PC-9 (cell line): Measurements from ENCODE around the gene TBC1D8B. TPM values are rescaled to one million over a fixed set of nuclear protein-coding genes. Genes with fewer than 3 reads are reported as not detected.
"Not testable (repeated sequence)": the region's sequence is repeated elsewhere in the genome, so short reads cannot be mapped to it uniquely, and the experiment has no call there.

Experiments used
- Bru-seq: library from RNA; stranded (reverse); fragments of 400-500 nt; gene quantifications from one replicate; lab custom pipeline; 2021; lab: Mats Ljungman, UMichigan
- BruChase-seq, 2 experiments: library from RNA; stranded (reverse); fragments of 400-500 nt; gene quantifications; one replicate each; lab custom pipeline; 2021; lab: Mats Ljungman, UMichigan
- BruUV-seq: library from RNA; stranded (reverse); fragments of 400-500 nt; replicated peaks from 2 replicates; lab custom pipeline; 2021; lab: Mats Ljungman, UMichigan
- CTCF ChIA-PET: fragments of 300-600 bp; sonication (Branson Sonifier 250); formaldehyde crosslinking; loops from one replicate; lab custom pipeline; 2022; ENCODE audit warnings: antibody characterized with exemption; lab: Charles Lee
- POLR2A ChIA-PET: fragments of 300-600 bp; sonication (Branson Sonifier 250); formaldehyde crosslinking; loops from one replicate; lab custom pipeline; 2022; ENCODE audit warnings: antibody characterized with exemption; ENCODE audit not compliant: unreplicated experiment; lab: Charles Lee
- DNase-seq, 2 experiments: peaks; one replicate each; pipeline versions ENCODE4 v3.0.0 to v3.0.0-alpha.2; 2015 to 2022; ENCODE audit warnings: mixed read lengths in 1 of 2
- H2AFZ ChIP-seq: fragments of 200-600 bp; sonication (generic); 2 replicates; pipeline ENCODE4 v1.8.1; 2017; ENCODE audit warnings: antibody characterized with exemption
- H3F3A ChIP-seq: fragments of 200-600 bp; sonication (generic); 2 replicates; pipeline ENCODE4 v1.8.1; 2017; ENCODE audit warnings: antibody characterized with exemption, mild to moderate bottlenecking, low read depth; ENCODE audit not compliant: insufficient read depth
- H3K27ac ChIP-seq: fragments of 200-600 bp; sonication (generic); 2 replicates; pipeline ENCODE4 v1.6.1; 2016; ENCODE audit warnings: mixed run types
- H3K27me3 ChIP-seq: fragments of 200-600 bp; sonication (generic); 2 replicates; pipeline ENCODE4 v1.6.1; 2016; ENCODE audit warnings: low read depth, mixed run types; ENCODE audit not compliant: insufficient read depth
- H3K36me3 ChIP-seq: fragments of 200-600 bp; sonication (generic); 2 replicates; pipeline ENCODE4 v1.6.1; 2016; ENCODE audit warnings: low read depth, mixed run types
- H3K4me1 ChIP-seq: fragments of 200-600 bp; sonication (generic); replicated peaks from 2 replicates; pipeline ENCODE4 v1.6.1; 2016; ENCODE audit warnings: mixed run types; ENCODE audit not compliant: insufficient read depth
- H3K4me2 ChIP-seq: fragments of 200-600 bp; sonication (generic); 2 replicates; pipeline ENCODE4 v1.6.1; 2017; ENCODE audit warnings: mixed run types
- H3K4me3 ChIP-seq: fragments of 200-600 bp; sonication (generic); 2 replicates; pipeline ENCODE4 v1.6.1; 2016; ENCODE audit warnings: mixed run types
- H3K79me2 ChIP-seq: fragments of 200-600 bp; sonication (generic); 2 replicates; pipeline ENCODE4 v1.6.1; 2017; ENCODE audit warnings: low read depth, mixed run types
- H3K9me2 ChIP-seq: fragments of 200-600 bp; sonication (generic); 2 replicates; pipeline ENCODE4 v1.8.1; 2017; ENCODE audit warnings: mild to moderate bottlenecking; ENCODE audit not compliant: insufficient read depth
- H3K9me3 ChIP-seq: fragments of 200-600 bp; sonication (generic); 2 replicates; pipeline ENCODE4 v1.8.1; 2016; ENCODE audit warnings: low read depth; ENCODE audit not compliant: insufficient read depth
- H4K20me1 ChIP-seq: fragments of 200-600 bp; sonication (generic); 2 replicates; pipeline ENCODE4 v1.8.1; 2017; ENCODE audit not compliant: insufficient read depth
- EZH2 ChIP-seq: fragments of 200-600 bp; sonication (generic); IDR thresholded peaks from 2 replicates; pipeline ENCODE4 v1.8.0; 2017; ENCODE audit warnings: antibody characterized with exemption, low read depth
- intact Hi-C: fragments of 100-400 bp; cut with micrococcal nuclease; formaldehyde crosslinking; loops from one replicate; pipeline ENCODE4 v1.10.0; 2022; ENCODE audit not compliant: unreplicated experiment
- long read RNA-seq: library from polyadenylated mRNA; stranded (forward); transcript quantifications from one replicate; pipeline ENCODE4 v2.0.0, GENCODE V29; 2022
- total RNA-seq: library from RNA; stranded (reverse); gene quantifications from 2 replicates; pipeline ENCODE4 v1.2.3, GENCODE V29; 2021
- TF ChIP-seq, protein P1 (sequence below): fragments of 200-600 bp; sonication (generic); conservative IDR thresholded peaks from 2 replicates; pipeline ENCODE4 v1.6.1; 2017; ENCODE audit warnings: mixed run types, antibody characterized with exemption, mild to moderate bottlenecking, moderate library complexity

Gene TBC1D8B
- 2.8 and 5.3 TPM in 2 replicates for total RNA-seq
- Bru-seq, nascent RNA: percentile 37 among the genes with signal in this experiment
- percentile 39 among the genes with signal in this experiment for BruChase-seq, experiment 1, labeled RNA remaining after a 2-hour chase
- percentile 40 among the genes with signal in this experiment for BruChase-seq, experiment 2, labeled RNA remaining after a 6-hour chase
- long read RNA-seq, partial matches to known transcripts: 2 of 2 reads
- long read RNA-seq, other reads (novel, unspliced or antisense): 0 of 2 reads

DNA sequence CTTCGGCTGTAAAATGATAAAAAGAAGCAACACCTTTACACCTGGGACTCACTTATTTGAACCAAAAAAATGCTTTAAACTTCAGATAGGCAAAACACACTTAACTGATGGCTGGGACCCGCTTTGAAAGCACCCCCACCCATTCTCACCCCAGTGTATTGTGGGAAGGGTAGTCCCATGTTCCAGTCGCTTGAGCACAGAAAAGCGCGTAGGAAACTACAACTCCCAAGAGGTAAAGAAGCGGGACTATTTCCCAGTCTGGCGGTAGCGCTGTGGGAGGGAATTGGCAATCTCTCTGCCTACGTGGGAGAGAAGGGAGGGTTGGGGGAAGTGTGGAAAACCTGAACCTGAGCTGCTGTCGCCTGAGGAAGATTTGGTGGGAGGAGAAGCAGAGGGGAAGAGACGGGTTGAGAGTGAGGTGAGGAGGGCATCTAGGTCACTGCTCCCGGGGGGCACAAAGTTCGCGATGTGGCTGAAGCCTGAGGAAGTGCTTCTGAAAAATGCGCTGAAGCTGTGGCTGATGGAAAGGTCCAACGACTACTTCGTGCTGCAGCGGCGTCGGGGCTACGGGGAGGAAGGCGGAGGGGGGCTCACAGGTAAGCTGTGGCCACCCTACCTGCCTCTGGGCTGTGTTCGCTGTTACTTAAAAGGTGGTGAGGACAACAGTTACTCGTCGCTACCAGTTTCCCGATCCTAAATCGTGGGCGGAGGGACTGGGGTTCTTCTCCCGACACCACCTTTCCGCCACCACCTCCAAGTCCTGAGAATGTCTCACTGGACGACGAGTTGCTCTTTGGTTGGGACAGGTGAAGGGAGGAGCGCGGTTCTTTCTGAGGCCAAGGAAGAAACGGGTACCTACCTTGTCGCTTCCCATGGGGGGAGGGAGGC lies at the start of gene TBC1D8B:
Gene TBC1D8B (plus strand): TSS at position 286 of the 888 bp plus-strand sequence. CDS start 181 bp downstream, at position 467.
- Histone ChIP-seq H3K9me2 (no peaks in the 10 kb centered on the region), H2AFZ (peak within 1 kb of the TSS; percentile 94), H3K4me1 (peaks cover 7% of the 10 kb centered on the region; the same call in 1 of the 2 replicates), H3K9me3 (no peaks in the 10 kb centered on the region), H3K4me2 (peak within 1 kb of the TSS; percentile 77), H4K20me1 (no peaks in the 10 kb centered on the region), H3K36me3 (no peaks in the 10 kb centered on the region), H3K27me3 (no peaks in the 10 kb centered on the region), H3F3A (no peaks in the 10 kb centered on the region), H3K27ac (peak within 1 kb of the TSS; percentile 50), H3K79me2 (peaks cover 5% of the 10 kb centered on the region; the same call in 1 of the 2 replicates), H3K4me3 (peak within 1 kb of the TSS; percentile 77)
- POLR2A ChIA-PET: interaction anchor here (0.6 kb wide), 4 partner anchors 854 to 1644 kb away, joined by 3 to 12 read pairs (median 8); no protein-coding TSS in a partner anchor
- intact Hi-C loops: loop anchor here (1.0 kb wide), 1 partner anchor 198 kb away; the partner anchor contains the start of gene MORC4
- peak; percentile 72 to 90 for DNase-seq
- BruUV-seq: TSS peak; percentile 53
- TF ChIP-seq, protein P1, sequence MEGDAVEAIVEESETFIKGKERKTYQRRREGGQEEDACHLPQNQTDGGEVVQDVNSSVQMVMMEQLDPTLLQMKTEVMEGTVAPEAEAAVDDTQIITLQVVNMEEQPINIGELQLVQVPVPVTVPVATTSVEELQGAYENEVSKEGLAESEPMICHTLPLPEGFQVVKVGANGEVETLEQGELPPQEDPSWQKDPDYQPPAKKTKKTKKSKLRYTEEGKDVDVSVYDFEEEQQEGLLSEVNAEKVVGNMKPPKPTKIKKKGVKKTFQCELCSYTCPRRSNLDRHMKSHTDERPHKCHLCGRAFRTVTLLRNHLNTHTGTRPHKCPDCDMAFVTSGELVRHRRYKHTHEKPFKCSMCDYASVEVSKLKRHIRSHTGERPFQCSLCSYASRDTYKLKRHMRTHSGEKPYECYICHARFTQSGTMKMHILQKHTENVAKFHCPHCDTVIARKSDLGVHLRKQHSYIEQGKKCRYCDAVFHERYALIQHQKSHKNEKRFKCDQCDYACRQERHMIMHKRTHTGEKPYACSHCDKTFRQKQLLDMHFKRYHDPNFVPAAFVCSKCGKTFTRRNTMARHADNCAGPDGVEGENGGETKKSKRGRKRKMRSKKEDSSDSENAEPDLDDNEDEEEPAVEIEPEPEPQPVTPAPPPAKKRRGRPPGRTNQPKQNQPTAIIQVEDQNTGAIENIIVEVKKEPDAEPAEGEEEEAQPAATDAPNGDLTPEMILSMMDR: no peak
- no peak for TF ChIP-seq EZH2
- CTCF ChIA-PET: no interaction called here

DNA sequence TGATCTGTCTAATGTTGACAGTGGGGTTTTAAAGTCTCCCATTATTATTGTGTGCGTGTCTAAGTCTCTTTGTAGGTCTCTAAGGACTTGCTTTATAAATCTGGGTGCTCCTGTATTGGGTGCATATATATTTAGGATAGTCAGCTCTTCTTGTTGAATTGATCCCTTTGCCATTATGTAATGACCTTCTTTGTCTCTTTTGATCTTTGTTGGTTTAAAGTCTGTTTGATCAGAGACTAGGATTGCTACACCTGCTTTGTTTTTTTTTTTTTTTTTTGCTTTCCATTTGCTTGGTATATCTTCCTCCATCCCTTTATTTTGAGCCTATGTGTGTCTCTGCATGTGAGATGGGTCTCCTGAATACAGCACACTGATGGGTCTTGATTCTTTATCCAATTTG lies 33.2 kb upstream of the TBC1D8B start:
- H4K20me1 ChIP-seq, H3F3A ChIP-seq, H3K9me3 ChIP-seq, H3K9me2 ChIP-seq, H3K4me3 ChIP-seq, H3K27me3 ChIP-seq, H3K4me2 ChIP-seq, DNase-seq, H2AFZ ChIP-seq, POLR2A ChIA-PET, H3K4me1 ChIP-seq, intact Hi-C loops, H3K36me3 ChIP-seq, H3K79me2 ChIP-seq, CTCF ChIA-PET, H3K27ac ChIP-seq, BruUV-seq: not testable (repeated sequence)

DNA sequence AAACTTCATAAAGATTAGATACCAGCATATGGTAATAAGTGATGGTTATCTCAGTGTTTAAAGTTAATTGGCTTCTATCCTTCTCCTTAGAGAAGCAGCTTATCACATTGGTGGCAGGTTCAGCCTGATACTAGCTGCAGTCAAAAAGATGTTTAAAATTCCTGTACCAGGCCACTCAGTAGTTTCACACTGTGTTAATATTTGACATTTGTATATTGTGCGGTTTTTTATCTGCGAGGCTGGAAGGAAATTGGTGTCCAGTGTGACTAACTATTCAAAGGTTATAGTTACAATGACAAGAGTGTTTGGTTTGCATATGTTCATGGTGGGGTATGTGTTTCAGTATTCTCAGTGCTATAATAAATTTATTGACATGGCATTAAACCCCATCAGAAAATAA lies 27.5 kb upstream of the TBC1D8B start:
- POLR2A ChIA-PET: no interaction called here
- DNase-seq: no peak
- CTCF ChIA-PET: no interaction called here
- no peaks in the 10 kb centered on the region for H3K9me3 ChIP-seq
- intact Hi-C loops: no loop called here
- H3K4me3 ChIP-seq: no peak overlapping the region
- TF ChIP-seq EZH2: no peak
- TF ChIP-seq, protein P1: no peak
- BruUV-seq: no TSS peak
- H3K36me3 ChIP-seq: no peaks in the 10 kb centered on the region
- no peaks in the 10 kb centered on the region for H3K79me2 ChIP-seq
- no peaks in the 10 kb centered on the region for H3K9me2 ChIP-seq
- H3K4me2 ChIP-seq: no peak overlapping the region
- H3F3A ChIP-seq: no peaks in the 10 kb centered on the region
- no peaks in the 10 kb centered on the region for H3K27me3 ChIP-seq
- no peaks in the 10 kb centered on the region for H3K4me1 ChIP-seq
- no peak overlapping the region for H2AFZ ChIP-seq
- H4K20me1 ChIP-seq: no peaks in the 10 kb centered on the region
- no peak overlapping the region for H3K27ac ChIP-seq
